Heart right ventricle (tissue), 16 donors: ENCODE measurements around the gene EHD1. TPM values are rescaled to one million over a fixed set of nuclear protein-coding genes. Genes with fewer than 3 reads are reported as not detected.

Experiments
- ATAC-seq, 8 donors: fragments of 200-7000 bp; cut with Tn5 transposase; one replicate each; pipeline ENCODE4 v1.9.1; 2020; ENCODE audit warnings: mild to moderate bottlenecking in 8 of 8, moderate library complexity in 8 of 8, moderate number of reproducible peaks in 1 of 8
- DNase-seq, 2 donors: peaks; one replicate each; pipeline ENCODE4 v3.0.0-alpha.2; 2020
- H3K27ac ChIP-seq, 10 donors: fragments of 200-600 bp; sonication (generic) in 2 of 10; one replicate each; pipeline versions ENCODE4 v1.5.0 to v1.8.0; 2020 to 2022; ENCODE audit warnings: mild to moderate bottlenecking in 3 of 10
- H3K27me3 ChIP-seq, 7 donors: fragments of 200-600 bp; one replicate each; pipeline ENCODE4 v1.8.0; 2021 to 2022; ENCODE audit warnings: mild to moderate bottlenecking in 2 of 7
- H3K36me3 ChIP-seq, 9 donors: fragments of 200-600 bp; sonication (generic) in 1 of 9; one replicate each; pipeline versions ENCODE4 v1.5.0 to v1.8.0; 2020 to 2022; ENCODE audit warnings: mild to moderate bottlenecking in 2 of 9
- H3K4me1 ChIP-seq, 9 donors: fragments of 200-600 bp; sonication (generic) in 1 of 9; one replicate each; pipeline versions ENCODE4 v1.5.0 to v1.8.0; 2020 to 2022; ENCODE audit warnings: mild to moderate bottlenecking in 4 of 9
- H3K4me3 ChIP-seq, 10 donors: fragments of 200-600 bp; sonication (generic) in 2 of 10; one replicate each; pipeline versions ENCODE4 v1.5.0 to v1.8.0; 2020 to 2022; ENCODE audit warnings: mild to moderate bottlenecking in 7 of 10, moderate library complexity in 2 of 10
- H3K9me3 ChIP-seq, 11 donors: fragments of 200-600 bp in 10 of 11; sonication (generic) in 2 of 11; one replicate each; pipeline versions ENCODE4 v1.5.0 to v1.8.0; 2013 to 2022; ENCODE audit warnings: mild to moderate bottlenecking in 2 of 11, control low read depth in 1 of 11, moderate library complexity in 1 of 11
- CTCF ChIP-seq, 9 donors: fragments of 200-600 bp; sonication (generic) in 2 of 9; IDR thresholded peaks; one replicate each; pipeline versions ENCODE4 v1.5.0 to v1.8.0; 2021 to 2022; ENCODE audit warnings: antibody characterized with exemption in 9 of 9, mild to moderate bottlenecking in 5 of 9, moderate library complexity in 1 of 9
- WGBS, 2 donors: extraction: QIAGEN DNeasy Blood & Tissue Kit; methylation state at CpG; one replicate each; pipeline ENCODE4 v1.1.7; 2013; ENCODE audit warnings: inconsistent platforms in 1 of 2; 5-methylcytosine and 5-hydroxymethylcytosine counted together
- intact Hi-C, 10 donors: fragments of 100-400 bp; cut with DNase I; formaldehyde crosslinking; loops; one replicate each; pipeline versions ENCODE4 v1.11.1 to v1.14.2; 2022
- polyA plus RNA-seq, 2 donors: library from polyadenylated mRNA; stranded (reverse); fragments of 200-250 nt; gene quantifications; one replicate each; pipeline ENCODE4 v1.2.3, GENCODE V29; 2013
- total RNA-seq, 10 donors: library from RNA; stranded (reverse); fragmentation: NEBNext Ultra II Directional in 3 of 10; extraction: Animal tissue kit (Norgen Biotek cat#: 25700) in 3 of 10; gene quantifications; one replicate each; pipeline versions ENCODE4 v1.2.1 to v1.2.4, GENCODE V29; 2021 to 2023
- donor health status: Arrhythmogenic right ventricular cardiomyopathy.
- donor health status: ischemic (EF 13 %, LVEDD 7.1; RV severe dilation, severe dysfunction).
- donor health status: healthy with polysubstance abuse.
- donor health status: DM: no; HTN: yes; CAD: no.
- donor health status: DM: no; HTN: no; CAD: no.
- donor health status: ischemic (EF 25% LVEDD 6.9; RV normal size, moderate dysfunction).
- donor health status: ischemic (EF 25% LVEDD 5.7; RV mildly dilated, moderate dysfunction).
- donor health status: healthy.
- donor health status: DM: yes; HTN: yes; CAD: no.
- donor health status: Ischemic cardiomyopathy.
- donor health status: ischemic (EF 35%, LVEDD 5.7; RV mildly dilated, moderate dysfunction).
- donor health status: nonischemic (EF 11% LVEDD 7.7; RV severe dilation, severe dysfunction).
- donor health status: DM: yes; HTN: yes; CAD: no.
- donor health status: PGD.
- donor health status: ischemic (EF 29% LVEDD 5.4; RV normal size, mild dysfunction).
- donor health status: nonischemic (EF 23%, LVEDD 6.1; RV moderate dilation, normal function).

EHD1 gene
- total and polyA plus RNA-seq, 12 donors = 26.0 to 73.1 (median 41.1) TPM

- Histone ChIP-seq H3K27me3 (no peaks in the 10 kb centered on the region), H3K4me3 (no peak overlapping the region), H3K27ac (no peak overlapping the region), H3K9me3 (no peaks in the 10 kb centered on the region), H3K4me1 (peaks cover 2 to 18% (median 10%) of the 10 kb centered on the region in 9 donors), H3K36me3 (no peaks in the 10 kb centered on the region)
- 81 to 94% methylated on average over 5 to 6 of the region's 6 CpGs for WGBS, 2 donors
- ATAC-seq = no peak
- no peak for TF ChIP-seq CTCF (IDR thresholded peaks at IDR 0.05)
- no peak for DNase-seq
- intact Hi-C loops = loop anchor here in 5 of 10 donors (10.0 kb wide), 3 partner anchors 152 to 182 kb away; partner anchors contain the start of genes ARL2 (in 3 of the 5), BATF2 (in 1 of the 5) and SNX15 (in 1 of the 5)
These were observed 36.1 kb downstream of the EHD1 start for GRCh38 chr11:64842366-64842759.

GRCh38 chr11:64841592-64842365 lies 36.6 kb downstream of the EHD1 start:
- H3K4me1 ChIP-seq = peaks cover 0 to 13% (median 6%) of the 10 kb centered on the region in 9 donors
- ATAC-seq (no peak), DNase-seq (no peak)
- no peaks in the 10 kb centered on the region for H3K27me3 ChIP-seq
- no peak overlapping the region for H3K4me3 ChIP-seq
- no peak for TF ChIP-seq CTCF (IDR thresholded peaks at IDR 0.05)
- WGBS, 2 donors = 89 to 92% methylated on average over 15 of the region's 15 CpGs
- no peaks in the 10 kb centered on the region for H3K36me3 ChIP-seq
- no peaks in the 10 kb centered on the region for H3K9me3 ChIP-seq
- intact Hi-C loops = loop anchor here in 5 of 10 donors (10.0 kb wide), 3 partner anchors 153 to 183 kb away; partner anchors contain the start of genes ARL2 (in 3 of the 5), BATF2 (in 1 of the 5) and SNX15 (in 1 of the 5)
- no peak overlapping the region for H3K27ac ChIP-seq

GRCh38 chr11:64839887-64840782 lies 38.3 kb downstream of the EHD1 start:
- Histone ChIP-seq H3K36me3 (no peaks in the 10 kb centered on the region), H3K27ac (no peak overlapping the region), H3K4me1 (peaks cover 0 to 12% (median 5%) of the 10 kb centered on the region in 9 donors), H3K4me3 (no peak overlapping the region), H3K27me3 (no peaks in the 10 kb centered on the region), H3K9me3 (no peaks in the 10 kb centered on the region)
- intact Hi-C loops = loop anchor here in 5 of 10 donors (10.0 kb wide), 3 partner anchors 155 to 185 kb away; partner anchors contain the start of genes ARL2 (in 3 of the 5), BATF2 (in 1 of the 5) and SNX15 (in 1 of the 5)
- WGBS, 2 donors = 90 to 91% methylated on average over 24 of the region's 24 CpGs
- DNase-seq (no peak), ATAC-seq (no peak)
- TF ChIP-seq CTCF (IDR thresholded peaks at IDR 0.05) = no peak

GRCh38 chr11:64839335-64839734 lies 39.1 kb downstream of the EHD1 start:
- Histone ChIP-seq H3K4me3 (no peak overlapping the region), H3K4me1 (peaks cover 0 to 4% (median 0%) of the 10 kb centered on the region in 9 donors), H3K36me3 (no peaks in the 10 kb centered on the region), H3K9me3 (no peaks in the 10 kb centered on the region), H3K27ac (no peak overlapping the region), H3K27me3 (no peaks in the 10 kb centered on the region)
- intact Hi-C loops = no loop called here
- DNase-seq (no peak), ATAC-seq (no peak)
- TF ChIP-seq CTCF (IDR thresholded peaks at IDR 0.05) = no peak
- WGBS, 2 donors = 89 to 91% methylated on average over 13 of the region's 13 CpGs
